GM12891 (cell line): ENCODE measurements around the gene FZD2.
A peak's percentile ranks its signal among the peaks of the same experiment; 100 is the strongest.

Source experiments
- DNase-seq: peaks from one replicate; pipeline ENCODE4 v3.0.0; 2011; ENCODE audit warnings: low spot score; ENCODE audit not compliant: insufficient read length
- FAIRE-seq: peaks from 2 replicates; lab custom pipeline; 2011; peaks lifted over from hg19 to GRCh38; lab: Jason Lieb, UNC
- PAX5 ChIP-seq: IDR thresholded peaks from 2 replicates; pipeline ENCODE4 v1.6.1; 2011; ENCODE audit warnings: low read length, moderate library complexity, mild to moderate bottlenecking; ENCODE audit not compliant: insufficient read depth, severe bottlenecking
- POLR2A ChIP-seq: IDR thresholded peaks from 2 replicates; pipeline ENCODE4 v1.6.1; 2011; ENCODE audit warnings: low read depth, low read length, control low read depth
- POLR2AphosphoS5 ChIP-seq: IDR thresholded peaks from 2 replicates; pipeline ENCODE4 v1.6.1; 2011; ENCODE audit warnings: low read depth, low read length, control low read depth
- POU2F2 ChIP-seq: IDR thresholded peaks from 2 replicates; pipeline ENCODE4 v1.6.1; 2011; ENCODE audit warnings: low read depth, mild to moderate bottlenecking, control low read depth, low read length, moderate library complexity
- SPI1 ChIP-seq: IDR thresholded peaks from 2 replicates; pipeline ENCODE4 v1.6.1; 2011; ENCODE audit warnings: low read depth, low read length, control low read depth
- TAF1 ChIP-seq: IDR thresholded peaks from 2 replicates; pipeline ENCODE4 v1.6.1; 2011; ENCODE audit warnings: low read depth, low read length, control low read depth

FZD2 gene

DNA sequence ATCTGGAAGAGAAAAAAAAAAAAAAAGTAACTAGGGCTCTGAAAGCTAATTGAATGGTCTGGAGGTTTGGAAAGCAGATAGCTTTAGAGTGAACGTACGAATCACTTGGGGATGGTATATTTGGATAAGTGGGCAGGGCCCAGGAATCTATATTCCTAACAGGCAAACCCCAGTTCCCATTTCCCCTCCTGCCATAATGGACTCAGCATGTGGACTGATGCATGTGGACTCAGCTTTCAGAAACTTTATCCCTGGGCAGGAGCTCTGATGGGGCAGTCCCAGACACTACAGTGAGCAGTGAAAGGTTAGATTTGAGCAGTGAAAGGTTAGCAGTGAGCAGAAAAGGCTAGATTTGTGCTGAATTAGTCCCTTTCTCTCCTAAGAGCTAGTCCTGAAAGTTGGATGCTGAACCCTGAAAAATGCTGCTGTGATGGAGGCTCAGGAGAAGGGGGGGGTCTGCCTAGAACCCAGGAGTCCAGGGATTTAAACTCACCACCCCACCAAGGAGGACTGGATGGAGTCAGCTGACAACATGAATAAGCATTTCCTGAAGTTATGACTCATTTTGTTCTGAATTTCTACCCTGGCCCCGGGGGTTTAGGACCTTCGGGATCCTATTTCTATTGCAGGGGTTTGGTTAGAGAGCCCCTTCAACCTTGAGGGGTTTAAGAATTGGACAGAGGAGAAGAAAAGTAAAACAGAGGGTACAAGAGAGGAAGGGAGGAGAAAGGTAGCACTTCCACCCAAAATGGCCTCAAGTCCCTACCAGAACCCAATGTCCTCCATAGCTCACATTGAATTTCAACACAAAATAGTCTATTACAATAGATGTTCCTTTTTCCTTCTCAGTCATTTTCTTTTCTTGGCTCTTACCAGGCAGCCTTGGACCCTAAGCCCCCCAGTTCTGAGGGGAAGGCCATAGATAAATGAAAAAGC, 10.3 kb upstream of the FZD2 start:
- FAIRE-seq, result no peak
- DNase-seq, result no peak
- peak; percentile 9; the same call in 1 of the 2 replicates for TF ChIP-seq POU2F2
- TF ChIP-seq PAX5, result no peak

DNA sequence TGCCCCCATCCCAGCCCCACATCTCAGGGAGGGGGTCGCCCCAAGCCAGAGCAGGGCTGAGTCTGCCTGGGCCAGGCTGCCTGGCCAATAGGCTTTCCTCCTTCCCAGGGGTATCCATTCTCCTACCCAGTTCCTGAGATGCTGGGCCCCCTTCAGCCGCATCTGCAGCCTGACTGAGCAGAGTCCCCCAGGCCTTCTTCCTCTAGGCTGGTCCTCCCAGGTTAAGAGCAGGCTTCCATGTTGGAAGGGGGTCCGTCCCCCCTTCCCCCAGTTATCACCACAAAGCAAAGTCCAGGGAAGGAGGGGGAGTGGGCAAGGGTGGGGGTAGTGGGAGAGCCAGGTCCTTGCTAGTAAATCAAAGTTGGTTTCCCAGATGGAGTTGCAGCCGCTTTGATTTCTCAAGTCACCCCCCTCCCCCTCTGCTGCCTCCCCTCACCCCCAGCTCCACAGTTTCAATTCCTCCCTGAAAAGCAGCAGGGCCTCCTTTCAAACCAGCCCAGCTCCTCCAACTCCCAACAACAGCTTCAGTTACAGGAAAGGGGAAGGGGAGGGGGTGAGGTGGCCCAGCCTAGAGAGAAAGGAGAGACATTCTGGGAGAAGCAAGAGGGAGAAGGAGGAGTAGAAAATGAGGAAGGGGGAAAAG, 9.5 kb upstream of the FZD2 start:
- TF ChIP-seq SPI1, result peak; percentile 40; the same call in 1 of the 2 replicates
- no peak for TF ChIP-seq POU2F2
- no peak for FAIRE-seq
- no peak for DNase-seq

DNA sequence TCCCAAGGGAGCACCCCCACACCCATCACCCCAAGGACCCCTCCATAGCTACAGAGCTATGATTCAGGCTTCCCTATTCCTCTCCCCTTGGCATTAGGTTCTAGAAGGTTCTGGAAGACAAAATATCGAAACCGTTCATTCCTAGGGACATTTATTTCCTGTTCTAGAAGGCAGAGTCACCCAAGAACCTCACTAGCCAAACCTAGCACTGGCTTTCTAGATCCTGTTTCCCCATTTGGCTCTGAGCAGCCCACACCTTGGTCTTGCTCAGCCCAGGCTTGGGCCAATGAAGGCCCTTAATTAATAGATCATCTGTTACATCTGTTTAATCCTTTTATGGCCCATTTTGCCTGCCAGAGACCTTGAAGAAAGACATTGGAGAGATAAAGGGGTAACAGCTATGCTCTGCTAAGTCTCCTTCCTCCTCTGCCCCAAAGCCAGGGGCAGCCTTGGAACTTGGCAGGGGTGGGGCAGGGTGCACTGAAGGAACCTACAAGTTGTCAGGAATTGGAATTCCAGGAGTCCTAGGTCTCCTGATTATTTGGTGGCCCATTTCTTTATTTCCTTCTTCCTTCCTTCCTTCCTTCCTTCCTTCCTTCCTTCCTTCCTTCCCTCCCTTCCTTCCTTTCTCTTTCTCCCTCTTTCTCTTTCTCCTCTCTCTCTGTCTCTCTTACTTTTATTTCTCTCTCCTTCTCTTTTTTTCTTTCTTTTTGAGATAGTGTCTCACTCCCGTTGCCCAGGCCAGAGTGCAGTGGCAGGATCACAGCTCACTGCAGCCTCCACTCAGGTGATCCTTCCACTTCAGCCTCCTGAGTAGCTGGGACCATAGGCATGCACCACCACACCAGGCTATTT, 8.7 kb upstream of the FZD2 start:
- no peak for FAIRE-seq
- DNase-seq, result no peak
- TF ChIP-seq POLR2AphosphoS5 (no peak), POLR2A (no peak), SPI1 (no peak), POU2F2 (no peak)

DNA sequence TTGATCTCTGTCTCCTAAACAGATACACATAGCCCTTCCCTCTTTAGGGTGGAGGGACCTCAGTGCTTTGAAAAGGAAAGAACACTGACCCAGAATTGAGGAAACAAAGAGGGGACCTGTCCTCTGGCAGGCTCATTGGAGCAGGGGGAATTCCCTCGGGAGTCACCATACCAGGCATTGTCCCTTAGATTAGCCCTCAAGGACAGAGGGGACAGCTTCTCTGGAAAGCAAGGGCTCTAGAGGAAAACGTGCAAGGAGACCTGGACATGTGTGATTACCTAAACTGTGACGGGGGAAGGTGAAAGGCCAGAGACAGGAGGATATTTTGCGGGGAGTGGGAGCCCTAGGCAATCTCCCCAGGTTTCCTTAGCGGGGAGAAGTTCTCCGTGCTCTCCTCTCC, 7.6 kb upstream of the FZD2 start:
- TF ChIP-seq POLR2A (no peak), TAF1 (no peak), SPI1 (no peak), POLR2AphosphoS5 (no peak), PAX5 (no peak), POU2F2 (no peak)
- DNase-seq, result no peak
- no peak for FAIRE-seq

DNA sequence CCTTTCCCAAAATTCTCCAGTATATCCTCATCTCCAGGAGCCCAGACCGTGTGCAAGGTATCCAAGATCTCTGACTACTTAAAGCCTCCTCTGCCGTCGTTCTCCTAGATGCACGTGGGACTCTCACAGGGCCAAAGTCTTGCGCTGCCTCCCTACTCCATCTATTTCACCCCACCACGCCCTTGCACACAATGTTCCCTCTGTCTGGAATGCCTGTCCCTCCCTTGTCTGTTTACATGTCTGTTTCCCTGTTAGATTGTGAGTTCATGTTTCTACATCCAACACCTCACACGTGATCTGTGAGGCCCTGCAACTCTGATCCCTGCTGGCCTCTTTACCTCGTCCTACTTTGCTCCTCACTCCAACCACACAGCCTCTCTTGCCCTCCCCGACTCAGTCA, 4.9 kb upstream of the FZD2 start:
- DNase-seq (no peak), FAIRE-seq (no peak)
- TF ChIP-seq POLR2AphosphoS5, result no peak

DNA sequence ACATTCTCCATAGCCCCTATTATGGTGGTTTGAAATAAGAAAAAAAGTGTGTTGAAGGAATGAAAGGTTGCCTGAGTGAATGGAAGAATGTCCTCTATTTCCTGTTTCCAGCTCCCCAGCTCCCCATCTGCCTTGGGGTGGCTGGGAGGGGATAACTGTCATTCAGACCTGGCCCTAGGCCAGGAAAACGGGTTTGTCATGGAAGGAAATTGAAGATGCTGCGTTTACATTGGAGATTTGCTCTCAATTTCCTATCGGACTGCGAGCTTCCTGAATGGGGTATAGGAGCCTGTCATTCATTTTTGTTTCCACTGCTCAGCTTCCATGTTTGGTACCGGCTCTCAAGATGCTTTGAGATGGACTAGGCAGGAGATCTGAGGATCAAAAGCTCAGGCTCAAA, 2.2 kb upstream of the FZD2 start:
- DNase-seq (no peak), FAIRE-seq (no peak)
- no peak for TF ChIP-seq POLR2A
- TF ChIP-seq SPI1, result no peak
- no peak for TF ChIP-seq TAF1
- no peak for TF ChIP-seq POLR2AphosphoS5
- no peak for TF ChIP-seq PAX5
- no peak for TF ChIP-seq POU2F2

DNA sequence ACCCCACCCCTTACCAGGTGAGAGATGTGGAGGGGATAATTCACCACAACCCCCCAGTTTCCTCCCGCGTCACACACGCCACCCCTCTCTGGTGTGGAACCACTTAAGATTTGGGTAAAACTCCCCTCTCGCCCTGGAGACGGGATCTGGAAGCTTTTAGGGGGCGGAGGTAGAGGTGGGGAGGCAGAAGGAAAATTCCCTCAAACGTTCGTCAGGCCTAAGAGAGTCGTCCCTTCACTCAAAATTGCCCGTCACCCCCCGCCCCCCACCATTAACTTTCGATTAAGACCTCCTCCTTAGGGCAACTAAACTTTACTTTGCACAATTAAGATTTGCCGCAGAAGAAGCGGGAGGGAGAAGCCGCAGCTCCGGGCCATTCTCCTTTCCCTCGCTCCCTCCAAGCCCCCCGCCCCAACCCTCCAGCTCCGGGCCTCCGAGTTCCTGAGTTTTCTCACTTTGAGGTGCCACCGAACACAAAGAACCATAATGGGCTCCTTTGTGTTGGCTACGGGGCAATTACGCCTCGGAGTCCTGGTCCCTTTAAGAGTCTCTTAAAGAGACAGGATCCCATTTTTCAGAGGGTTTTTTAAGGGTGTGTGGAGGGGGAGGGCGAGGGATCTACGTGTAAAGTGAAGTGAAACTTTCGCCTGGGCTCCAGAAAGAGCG, 985 bp upstream of the FZD2 start:
- FAIRE-seq, result peak; percentile 13
- TF ChIP-seq SPI1 (peak; percentile 62), PAX5 (no peak), POU2F2 (no peak)
- peak; percentile 53 for DNase-seq

DNA sequence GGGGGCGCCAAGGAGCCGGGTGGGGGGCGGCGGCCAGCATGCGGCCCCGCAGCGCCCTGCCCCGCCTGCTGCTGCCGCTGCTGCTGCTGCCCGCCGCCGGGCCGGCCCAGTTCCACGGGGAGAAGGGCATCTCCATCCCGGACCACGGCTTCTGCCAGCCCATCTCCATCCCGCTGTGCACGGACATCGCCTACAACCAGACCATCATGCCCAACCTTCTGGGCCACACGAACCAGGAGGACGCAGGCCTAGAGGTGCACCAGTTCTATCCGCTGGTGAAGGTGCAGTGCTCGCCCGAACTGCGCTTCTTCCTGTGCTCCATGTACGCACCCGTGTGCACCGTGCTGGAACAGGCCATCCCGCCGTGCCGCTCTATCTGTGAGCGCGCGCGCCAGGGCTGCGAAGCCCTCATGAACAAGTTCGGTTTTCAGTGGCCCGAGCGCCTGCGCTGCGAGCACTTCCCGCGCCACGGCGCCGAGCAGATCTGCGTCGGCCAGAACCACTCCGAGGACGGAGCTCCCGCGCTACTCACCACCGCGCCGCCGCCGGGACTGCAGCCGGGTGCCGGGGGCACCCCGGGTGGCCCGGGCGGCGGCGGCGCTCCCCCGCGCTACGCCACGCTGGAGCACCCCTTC, 484 bp downstream of the FZD2 start:
- peak; percentile 97 for FAIRE-seq
- TF ChIP-seq POLR2A (no peak), POLR2AphosphoS5 (no peak), TAF1 (no peak), SPI1 (no peak), PAX5 (no peak), POU2F2 (no peak)
- DNase-seq, result no peak

DNA sequence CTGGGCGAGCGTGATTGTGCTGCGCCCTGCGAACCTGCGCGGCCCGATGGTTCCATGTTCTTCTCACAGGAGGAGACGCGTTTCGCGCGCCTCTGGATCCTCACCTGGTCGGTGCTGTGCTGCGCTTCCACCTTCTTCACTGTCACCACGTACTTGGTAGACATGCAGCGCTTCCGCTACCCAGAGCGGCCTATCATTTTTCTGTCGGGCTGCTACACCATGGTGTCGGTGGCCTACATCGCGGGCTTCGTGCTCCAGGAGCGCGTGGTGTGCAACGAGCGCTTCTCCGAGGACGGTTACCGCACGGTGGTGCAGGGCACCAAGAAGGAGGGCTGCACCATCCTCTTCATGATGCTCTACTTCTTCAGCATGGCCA, 1.0 kb downstream of the FZD2 start:
- DNase-seq (no peak), FAIRE-seq (peak; percentile 59)
- TF ChIP-seq POLR2A (no peak), TAF1 (no peak), POU2F2 (no peak), PAX5 (no peak), SPI1 (no peak), POLR2AphosphoS5 (no peak)
